Mammary epithelial cell (primary cell): ENCODE results near the gene FAM110C.

ENCODE experiments used
- EZH2 ChIP-seq: IDR thresholded peaks from 2 replicates; pipeline ENCODE4 v1.6.1; 2012; ENCODE audit warnings: low read length, inconsistent platforms, borderline replicate concordance
- TF ChIP-seq, protein P1 (sequence below), 2 donors: IDR thresholded peaks in 1 of 2; conservative IDR thresholded peaks in 1 of 2; 2 replicates each; pipeline ENCODE4 v1.5.1; 2011 to 2012; ENCODE audit warnings: inconsistent platforms in 2 of 2, low read length in 2 of 2, mild to moderate bottlenecking in 2 of 2, control low read depth in 1 of 2, low read depth in 1 of 2; ENCODE audit not compliant: insufficient read depth in 1 of 2; ENCODE audit errors: extremely low read depth in 1 of 2

DNA sequence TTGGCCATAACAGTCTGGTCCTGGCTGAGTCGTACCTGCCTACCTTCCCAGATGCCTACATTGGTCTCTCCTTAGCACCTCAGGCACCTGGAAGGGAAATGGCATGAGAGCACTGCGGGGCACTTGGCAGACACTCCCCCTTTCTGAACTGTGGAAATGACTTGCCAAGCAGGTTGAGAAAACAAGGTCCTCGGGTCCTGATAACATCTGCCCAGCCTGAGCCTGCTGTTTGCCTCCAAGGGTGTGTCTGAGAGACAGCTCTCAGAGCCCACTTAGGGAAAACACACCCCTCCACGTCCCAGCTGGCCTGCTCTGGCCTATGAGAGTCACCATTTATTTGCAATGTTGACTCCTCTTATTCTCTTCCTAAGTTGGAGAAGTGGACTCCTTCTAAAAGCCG, 10.5 kb downstream of the FAM110C start:
- TF ChIP-seq, protein P1, sequence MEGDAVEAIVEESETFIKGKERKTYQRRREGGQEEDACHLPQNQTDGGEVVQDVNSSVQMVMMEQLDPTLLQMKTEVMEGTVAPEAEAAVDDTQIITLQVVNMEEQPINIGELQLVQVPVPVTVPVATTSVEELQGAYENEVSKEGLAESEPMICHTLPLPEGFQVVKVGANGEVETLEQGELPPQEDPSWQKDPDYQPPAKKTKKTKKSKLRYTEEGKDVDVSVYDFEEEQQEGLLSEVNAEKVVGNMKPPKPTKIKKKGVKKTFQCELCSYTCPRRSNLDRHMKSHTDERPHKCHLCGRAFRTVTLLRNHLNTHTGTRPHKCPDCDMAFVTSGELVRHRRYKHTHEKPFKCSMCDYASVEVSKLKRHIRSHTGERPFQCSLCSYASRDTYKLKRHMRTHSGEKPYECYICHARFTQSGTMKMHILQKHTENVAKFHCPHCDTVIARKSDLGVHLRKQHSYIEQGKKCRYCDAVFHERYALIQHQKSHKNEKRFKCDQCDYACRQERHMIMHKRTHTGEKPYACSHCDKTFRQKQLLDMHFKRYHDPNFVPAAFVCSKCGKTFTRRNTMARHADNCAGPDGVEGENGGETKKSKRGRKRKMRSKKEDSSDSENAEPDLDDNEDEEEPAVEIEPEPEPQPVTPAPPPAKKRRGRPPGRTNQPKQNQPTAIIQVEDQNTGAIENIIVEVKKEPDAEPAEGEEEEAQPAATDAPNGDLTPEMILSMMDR (conservative IDR thresholded peaks at IDR 0.05 in 1 of 2, IDR thresholded peaks at IDR 0.05 in 1 of 2; ENCODE audit: extremely low read depth in 1 of 2, insufficient read depth in 1 of 2, low read depth in 1 of 2, low read length in 2 of 2) = no peak
- no peak for TF ChIP-seq EZH2
